Stimulated activated CD8-positive, alpha-beta memory T cell treated with anti-CD3 and anti-CD28 coated beads, Interleukin-15, amount 100 ng/mL, for 24 hours (primary cell): ENCODE data around the gene FAM98C.

Source experiments
- DNase-seq: peaks from one replicate; pipeline ENCODE4 v3.0.0-alpha.2; 2020; ENCODE audit warnings: low read depth

FAM98C gene

GRCh38 chr19:38457690-38458405 is 55.0 kb downstream of the FAM98C start:
- no peak for DNase-seq
